Renal cortex interstitium (tissue), 11 donors: ENCODE results near the gene NCOA6. TPM values are rescaled to one million over a fixed set of nuclear protein-coding genes. Genes with fewer than 3 reads are reported as not detected.
"Not testable (repeated sequence)": the region's sequence is repeated elsewhere in the genome, so short reads cannot be mapped to it uniquely, and the experiment has no call there.

Experiments used
- DNase-seq, 11 donors: peaks; one replicate each; pipeline ENCODE4 v3.0.0-alpha.2; 2013; ENCODE audit warnings: low read depth in 9 of 11, low spot score in 4 of 11; ENCODE audit errors: extremely low read depth in 1 of 11
- polyA plus RNA-seq, 3 donors: library from polyadenylated mRNA; unstranded; fragments of 120-200 nt; gene quantifications; one replicate each; pipeline ENCODE4 v1.2.1, GENCODE V29; 2013; ENCODE audit not compliant: insufficient read length in 3 of 3

Gene NCOA6
- polyA plus RNA-seq, 3 donors, result 40.3 to 55.8 (median 51.3) TPM

GRCh38 chr20:34794006-34794585, 31.4 kb downstream of the NCOA6 start:
- no peak for DNase-seq

GRCh38 chr20:34792687-34793363, 32.6 kb downstream of the NCOA6 start:
- DNase-seq, result no peak

- DNase-seq, result no peak
Measured at GRCh38 chr20:34791289-34792020, 34.0 kb downstream of the NCOA6 start.

GRCh38 chr20:34781220-34781619, 44.2 kb downstream of the NCOA6 start:
- no peak for DNase-seq

- not testable (repeated sequence) for DNase-seq
Measured at GRCh38 chr20:34780291-34780690, 45.2 kb downstream of the NCOA6 start.

- DNase-seq, result no peak
Measured at GRCh38 chr20:34776177-34776576, 49.3 kb downstream of the NCOA6 start.

DNA sequence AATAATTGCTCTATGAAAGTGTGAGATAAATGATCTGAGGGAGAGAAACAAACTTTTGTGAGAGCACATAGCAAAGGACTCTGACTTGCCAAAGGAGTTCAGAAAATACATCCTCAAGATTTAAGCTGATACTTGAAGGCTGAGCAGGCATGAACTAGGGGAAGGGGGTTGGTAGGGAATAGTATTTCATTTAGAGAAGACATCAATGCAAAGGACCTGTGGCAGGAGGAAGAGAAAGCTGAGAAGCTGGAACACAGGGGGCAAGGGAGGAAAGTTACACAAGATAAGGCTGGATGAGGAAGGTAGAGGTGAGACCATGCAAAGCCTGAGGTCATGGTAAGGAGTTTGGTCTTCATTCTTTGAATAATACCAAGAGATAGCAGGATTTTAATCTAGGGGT, 50.6 kb downstream of the NCOA6 start:
- no peak for DNase-seq

DNA sequence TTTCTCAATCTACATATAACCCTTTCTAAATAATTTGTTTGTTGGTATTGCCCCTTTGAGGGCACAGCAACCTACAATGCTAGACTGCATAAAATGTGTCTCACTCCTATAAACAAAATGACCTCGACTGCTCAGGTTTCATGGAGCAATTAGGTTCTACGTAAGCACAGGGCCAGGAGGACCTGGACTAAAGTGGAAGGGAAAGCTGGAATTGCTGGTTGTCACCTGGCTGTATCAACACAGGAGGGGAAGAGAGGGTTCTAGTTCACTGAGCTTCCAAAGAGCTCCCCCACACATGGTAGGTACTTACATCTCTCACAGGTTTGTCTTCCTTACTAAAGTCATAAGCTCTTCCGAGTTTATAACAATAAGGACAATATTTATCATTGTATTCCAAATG, 51.0 kb downstream of the NCOA6 start:
- peak in 3 of 11 donors; percentile 4 to 10 (median 8) for DNase-seq

- DNase-seq, result no peak
Measured at GRCh38 chr20:34773726-34774125, 51.7 kb downstream of the NCOA6 start.

GRCh38 chr20:34772437-34772836, 53.0 kb downstream of the NCOA6 start:
- no peak for DNase-seq

DNA sequence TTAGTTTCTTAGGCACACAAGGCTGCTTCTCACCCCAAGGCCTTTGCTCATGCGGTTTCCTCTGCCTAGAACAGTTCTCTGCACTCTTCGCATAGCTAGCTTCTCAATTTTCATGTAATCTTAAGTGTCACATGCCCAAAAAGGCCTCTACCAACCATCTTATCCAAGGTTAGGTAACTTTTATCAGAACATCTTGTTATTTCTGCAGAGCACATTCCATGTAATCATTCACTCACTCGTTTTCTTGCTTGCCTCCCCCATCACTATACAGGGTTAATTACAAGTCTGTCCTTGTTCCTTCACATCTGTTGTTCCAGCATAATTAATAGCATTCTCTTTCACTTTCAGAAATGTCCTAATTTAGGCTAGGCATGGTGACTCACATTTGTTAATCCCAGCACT, 53.8 kb downstream of the NCOA6 start:
- no peak for DNase-seq

DNA sequence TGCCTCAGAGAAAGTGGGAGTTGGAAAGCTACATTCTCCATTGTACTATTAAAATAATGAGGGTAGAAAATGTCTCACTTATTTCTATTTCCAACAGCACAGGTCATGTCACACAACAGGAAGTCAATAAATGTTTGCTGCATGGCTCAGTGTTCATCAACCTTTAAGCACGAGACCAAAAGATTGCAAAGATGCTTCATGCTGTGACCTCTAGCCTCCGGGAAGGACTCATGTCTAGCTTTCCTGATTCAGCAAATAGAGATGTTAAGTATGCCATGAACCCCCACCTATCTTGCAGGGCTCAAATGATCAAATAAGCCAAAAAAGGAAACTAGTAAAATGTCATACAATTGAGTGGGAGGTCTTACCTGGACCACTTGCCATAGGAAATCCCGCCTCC, 57.4 kb downstream of the NCOA6 start:
- no peak for DNase-seq

GRCh38 chr20:34762031-34762555, 63.4 kb downstream of the NCOA6 start:
- DNase-seq, result no peak

DNA sequence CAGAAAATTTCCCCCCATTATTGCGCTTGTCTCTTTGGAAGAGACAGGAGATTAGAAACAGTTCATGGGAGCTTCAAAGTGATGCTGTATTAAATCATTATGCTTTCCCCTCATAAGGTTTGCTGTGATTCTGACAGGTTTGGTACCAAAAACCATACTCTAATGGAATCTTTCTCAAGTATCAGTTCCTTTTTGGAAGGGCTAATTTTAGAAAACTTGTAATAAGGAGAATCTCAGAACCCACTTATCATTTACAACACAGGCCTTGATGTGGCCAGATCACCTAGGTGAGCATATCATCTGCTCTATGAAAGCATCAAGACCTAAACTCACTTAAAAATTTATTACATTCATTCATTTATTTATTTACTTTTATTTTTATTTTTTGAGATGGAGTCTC, 70.1 kb downstream of the NCOA6 start:
- DNase-seq, result no peak

- DNase-seq, result no peak
Measured at GRCh38 chr20:34754611-34755010, 70.8 kb downstream of the NCOA6 start.

GRCh38 chr20:34753706-34754461, 71.6 kb downstream of the NCOA6 start:
- DNase-seq, result no peak

GRCh38 chr20:34751453-34751852, 74.0 kb downstream of the NCOA6 start:
- DNase-seq, result no peak

GRCh38 chr20:34750484-34750883, 75.0 kb downstream of the NCOA6 start:
- no peak for DNase-seq

- no peak for DNase-seq
Measured at GRCh38 chr20:34748709-34749108, 76.7 kb downstream of the NCOA6 start.

- no peak for DNase-seq
Measured at GRCh38 chr20:34747479-34747878, 78.0 kb downstream of the NCOA6 start.
